Stimulated activated CD8-positive, alpha-beta memory T cell treated with anti-CD3 and anti-CD28 coated beads, Interleukin-7, amount 100 ng/mL, for 24 hours (primary cell): ENCODE measurements around the gene ARHGAP12.

ENCODE experiments used
- DNase-seq: peaks from one replicate; pipeline ENCODE4 v3.0.0-alpha.2; 2020; ENCODE audit warnings: low read depth

Gene ARHGAP12

DNA sequence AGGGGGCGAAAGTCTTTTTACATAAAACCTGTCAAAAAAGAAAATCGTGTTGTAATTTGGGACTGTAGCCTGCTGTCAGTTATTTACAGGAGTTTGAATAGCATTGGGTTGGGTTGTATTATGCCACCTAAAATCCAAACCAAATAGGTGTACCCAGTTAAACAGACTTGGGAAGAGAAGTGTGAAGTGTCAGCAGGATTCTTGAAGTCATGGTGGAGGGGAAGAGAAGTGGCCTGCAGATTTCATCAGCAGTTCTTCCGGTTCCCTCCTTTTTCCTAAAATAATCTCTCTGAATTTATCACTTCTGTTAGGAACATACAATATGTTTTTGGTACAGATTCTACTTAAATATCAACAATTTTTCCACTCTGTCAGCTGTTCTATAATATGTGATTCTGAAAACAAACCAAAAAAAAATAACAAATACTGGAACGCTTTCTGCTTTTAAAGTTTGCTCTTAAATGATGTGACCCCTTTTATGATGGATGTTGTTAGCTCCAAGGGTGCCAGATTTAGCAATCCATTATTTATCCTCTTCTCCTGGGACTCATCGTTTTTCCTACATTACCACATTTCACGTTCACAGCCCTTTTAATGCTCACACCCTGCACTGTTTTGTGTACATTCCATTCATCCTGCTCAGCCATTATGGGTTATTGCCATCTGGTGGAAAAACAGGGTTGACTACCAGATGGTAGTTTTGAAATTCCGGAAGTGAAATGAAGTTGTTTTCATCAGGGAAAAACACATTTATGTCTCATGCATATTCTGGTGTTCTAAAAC, 18.7 kb upstream of the ARHGAP12 start:
- DNase-seq: no peak

DNA sequence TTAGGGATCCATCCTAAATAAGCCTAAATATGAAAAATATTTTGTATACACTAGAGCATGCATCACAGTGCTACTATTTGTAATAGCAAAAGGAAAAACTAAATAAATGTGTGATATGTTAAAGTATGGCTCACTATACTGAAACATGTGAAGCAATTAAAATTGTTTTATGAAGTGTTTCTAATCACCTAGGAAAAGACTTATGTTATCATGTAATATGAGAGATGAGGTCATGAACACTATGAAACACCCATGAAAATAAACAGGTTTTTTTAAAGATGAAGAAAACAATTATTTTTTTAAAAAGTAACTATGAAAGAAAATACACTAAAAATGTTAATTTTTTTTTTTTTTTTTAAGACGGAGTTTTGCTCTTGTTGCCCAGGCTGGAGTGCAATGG, 16.8 kb upstream of the ARHGAP12 start:
- DNase-seq: no peak

DNA sequence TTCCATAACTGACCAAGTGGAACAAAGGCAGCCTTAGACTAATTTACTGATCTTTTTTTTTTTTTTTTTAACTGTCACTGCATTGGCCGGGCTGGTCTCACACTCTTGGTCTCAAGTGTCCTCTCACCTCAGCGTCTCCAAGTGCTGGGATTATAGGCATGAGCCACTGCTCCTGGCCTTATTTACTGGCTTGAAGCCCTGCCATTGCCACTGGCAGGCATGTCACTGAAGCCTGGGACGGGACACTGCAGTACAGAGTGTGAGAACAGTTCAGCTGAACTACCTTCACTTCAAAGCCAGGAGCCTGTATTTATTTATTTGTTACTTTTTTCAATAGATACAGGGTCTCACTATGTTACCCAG, 15.4 kb upstream of the ARHGAP12 start:
- no peak for DNase-seq

DNA sequence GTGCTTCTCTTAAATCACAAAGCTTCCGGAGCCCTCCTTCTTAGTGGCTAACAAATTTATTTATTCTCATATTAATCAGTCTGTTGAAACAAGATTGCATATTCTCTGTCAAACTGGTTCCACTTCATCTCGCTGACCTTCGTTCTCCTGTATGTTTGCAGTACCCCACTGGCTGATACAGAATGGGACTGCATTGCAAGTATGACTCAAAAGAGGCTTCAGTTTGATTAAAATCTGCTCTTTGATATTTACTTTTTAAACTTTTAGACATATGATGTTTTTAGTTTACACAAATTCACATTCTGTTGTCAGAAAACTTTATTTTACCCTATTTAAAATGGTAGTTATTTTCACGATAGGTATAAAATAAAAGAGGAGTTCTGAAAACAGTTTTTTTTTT, 14.3 kb upstream of the ARHGAP12 start:
- DNase-seq: no peak

DNA sequence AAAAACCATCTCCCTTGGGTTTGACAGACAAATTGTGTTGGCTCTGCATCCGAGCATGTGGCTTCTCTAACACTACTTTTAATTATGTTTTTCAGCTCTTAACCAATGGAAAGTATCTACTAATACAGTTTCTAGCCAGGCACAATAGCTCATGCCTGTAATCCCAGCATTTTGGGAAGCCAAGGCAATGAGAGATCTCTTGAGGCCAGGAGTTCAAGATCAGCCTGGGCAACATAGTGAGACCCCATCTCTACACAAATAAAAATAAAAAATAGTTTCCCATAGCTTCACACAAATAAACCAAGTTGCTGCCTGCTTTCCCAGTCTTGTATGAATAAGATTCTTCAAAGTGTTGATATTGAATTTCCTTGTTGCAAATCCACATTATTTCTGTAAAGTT, 13.8 kb upstream of the ARHGAP12 start:
- no peak for DNase-seq

DNA sequence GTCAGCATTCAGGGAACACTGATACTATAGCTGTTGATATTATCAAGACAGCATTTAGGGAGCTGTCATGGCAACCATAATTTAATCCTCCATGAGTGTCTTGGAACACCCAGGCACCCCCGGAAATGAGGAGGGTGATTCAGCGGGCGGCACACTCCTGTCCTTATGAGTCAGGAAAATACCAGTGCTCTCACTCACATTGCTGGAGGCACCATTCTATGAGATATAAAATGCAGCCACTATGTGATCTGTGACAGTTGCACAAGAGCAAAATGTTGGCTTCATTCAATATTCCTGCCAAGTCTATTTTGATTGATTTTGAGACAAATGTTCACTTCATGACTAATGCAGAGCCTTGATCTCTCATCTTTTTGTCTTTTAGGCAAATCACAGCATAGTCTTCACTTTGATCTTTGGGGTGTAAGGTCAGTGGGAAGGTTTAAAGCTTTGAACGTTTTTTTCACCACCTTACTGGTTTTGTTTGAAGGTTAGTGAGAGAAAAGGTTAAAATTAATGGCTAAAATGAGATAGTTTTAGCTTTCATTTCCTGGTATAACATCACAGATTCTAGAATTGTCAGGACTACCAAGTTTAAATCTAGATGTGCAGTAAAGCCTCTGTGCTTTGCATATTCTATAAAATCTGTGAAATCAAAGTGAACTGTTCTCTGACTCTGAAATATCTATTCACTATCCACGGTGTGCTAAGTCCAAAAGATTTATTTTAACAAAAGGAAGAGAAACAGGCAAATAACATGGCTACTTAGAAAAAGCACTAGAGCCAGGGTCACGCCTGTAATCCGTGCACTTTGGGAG, 12.4 kb upstream of the ARHGAP12 start:
- no peak for DNase-seq

DNA sequence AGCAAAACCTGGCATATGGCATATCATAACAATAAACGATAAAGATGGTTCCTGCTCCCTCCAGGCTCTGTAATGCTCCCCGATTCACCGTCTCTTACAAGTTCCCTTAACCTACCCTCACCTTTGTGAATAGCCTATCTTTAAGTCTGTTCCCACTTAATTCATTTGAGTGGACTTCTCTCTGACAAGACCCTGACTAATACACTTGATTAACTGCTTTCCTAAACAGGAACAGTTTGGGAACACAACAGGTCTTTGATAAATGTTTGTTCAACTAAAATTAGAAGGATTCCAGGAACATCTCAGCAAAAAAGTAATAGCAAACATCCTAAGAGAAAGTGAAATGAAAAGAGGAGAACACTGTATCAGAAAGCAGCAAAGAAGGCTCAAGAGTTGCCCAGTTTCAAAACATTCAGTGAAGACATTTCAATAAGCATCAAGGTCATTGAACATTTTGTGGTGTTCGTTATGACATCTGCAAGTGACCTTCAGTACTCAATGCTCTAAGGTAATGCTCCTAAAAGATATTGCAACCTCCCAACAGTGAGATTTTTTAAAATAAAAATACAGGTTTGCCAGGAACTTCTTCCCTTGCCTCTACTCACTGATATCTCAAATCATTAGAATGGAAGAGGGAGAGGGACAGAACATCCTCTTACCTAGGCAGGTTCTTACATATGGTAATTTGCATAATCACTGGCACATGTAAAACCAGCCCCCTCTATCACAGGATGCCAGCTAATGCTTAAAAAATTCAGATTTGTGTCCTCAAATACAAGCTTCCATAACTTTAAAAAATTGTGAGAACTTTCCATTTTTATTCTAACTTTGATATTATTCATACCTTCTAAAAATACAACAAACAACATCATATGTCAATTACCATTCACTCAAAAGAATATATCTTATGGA, 11.4 kb upstream of the ARHGAP12 start:
- DNase-seq: no peak

DNA sequence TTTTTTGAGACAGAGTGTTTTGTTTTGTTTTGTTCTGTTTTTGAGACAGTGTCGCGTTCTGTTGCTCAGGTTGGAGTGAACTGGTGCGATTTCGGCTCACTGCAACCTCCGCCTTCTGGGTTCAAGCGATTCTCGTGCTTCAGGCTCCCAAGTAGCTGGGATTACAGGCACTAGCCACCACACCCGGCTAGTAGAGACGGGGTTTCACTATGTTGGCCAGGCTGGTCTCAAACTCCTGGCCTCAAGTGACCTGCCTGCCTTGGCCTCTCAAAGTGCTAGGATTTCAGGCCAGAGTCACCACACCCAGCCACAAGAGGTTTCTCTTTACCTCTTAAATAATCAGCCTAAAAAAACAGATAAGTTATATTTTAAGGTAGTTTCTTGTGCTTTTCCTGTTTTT, 8.7 kb upstream of the ARHGAP12 start:
- no peak for DNase-seq

DNA sequence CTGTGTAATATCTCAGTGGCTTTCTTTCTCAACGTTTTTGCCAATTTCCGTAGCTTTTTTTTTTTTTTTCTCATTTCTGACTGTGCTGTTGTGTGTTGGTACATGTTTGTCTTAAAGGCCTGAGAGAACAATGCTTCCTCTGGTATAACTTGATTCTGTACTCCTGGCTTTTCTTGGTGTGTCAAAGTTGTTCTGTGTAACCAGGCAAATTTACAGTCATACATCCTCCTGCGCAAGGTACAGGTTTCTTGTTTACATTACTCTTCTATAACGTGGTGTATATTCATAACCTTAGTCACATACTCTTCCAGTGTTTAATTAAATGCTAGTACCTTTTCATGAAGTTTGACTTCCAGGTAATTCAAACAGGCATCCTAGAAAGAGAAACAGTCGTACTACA, 8.3 kb upstream of the ARHGAP12 start:
- no peak for DNase-seq

DNA sequence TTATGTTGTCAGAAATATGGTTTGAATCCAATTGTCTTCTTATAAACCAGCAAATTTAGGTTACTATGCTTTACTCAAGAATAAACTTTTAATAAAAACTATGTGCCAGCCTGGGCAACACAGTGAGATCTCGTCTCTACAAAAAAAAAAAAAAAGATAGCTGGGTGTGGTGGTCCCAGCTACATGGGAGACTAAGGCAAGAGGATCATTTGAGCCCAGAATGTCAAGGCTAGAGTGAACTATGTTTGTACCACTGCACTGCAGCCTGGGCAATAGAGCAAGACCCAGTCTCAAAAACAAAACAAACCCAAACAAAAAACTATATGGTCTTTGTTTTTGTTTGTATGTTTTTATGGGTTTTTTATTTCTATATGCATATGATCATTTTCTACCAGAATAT, 7.5 kb upstream of the ARHGAP12 start:
- no peak for DNase-seq

DNA sequence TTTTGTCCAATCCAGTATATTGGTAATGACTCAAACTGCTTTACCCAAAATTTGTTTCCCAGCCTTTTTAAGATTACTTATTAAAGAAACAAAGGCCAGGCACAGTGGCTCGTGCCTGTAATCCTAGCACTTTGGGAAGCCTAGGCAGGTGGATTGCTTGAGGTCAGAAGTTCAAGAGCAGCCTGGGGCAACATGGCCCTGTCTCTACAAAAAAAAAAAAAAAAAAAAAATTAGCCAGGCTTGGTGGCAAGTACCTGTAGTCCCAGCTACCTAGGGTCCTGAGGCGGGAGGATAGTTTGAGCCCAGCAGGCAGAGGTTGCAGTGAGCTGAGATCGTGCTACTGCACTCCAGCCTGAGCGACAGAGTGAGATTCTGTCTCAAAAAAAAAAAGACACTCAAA, 7.0 kb upstream of the ARHGAP12 start:
- no peak for DNase-seq

DNA sequence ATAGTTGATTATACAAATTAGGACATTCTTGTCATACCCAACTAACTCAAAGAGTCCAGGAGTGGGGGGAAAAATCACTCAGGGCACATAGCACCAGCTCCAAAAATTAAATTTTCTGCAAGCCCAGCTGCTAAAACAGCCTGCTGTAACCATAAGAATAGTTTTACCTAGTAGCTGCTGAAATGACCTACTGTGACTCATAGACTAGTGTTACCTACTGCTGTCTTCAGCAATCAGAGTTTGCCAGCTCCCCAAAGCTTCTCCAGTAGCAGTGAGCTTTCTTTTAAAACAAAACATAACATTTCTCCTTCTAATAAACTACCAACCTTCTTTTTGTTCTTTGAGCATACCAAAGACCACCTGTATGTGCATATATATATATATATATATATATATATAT, 4.2 kb upstream of the ARHGAP12 start:
- DNase-seq: no peak

DNA sequence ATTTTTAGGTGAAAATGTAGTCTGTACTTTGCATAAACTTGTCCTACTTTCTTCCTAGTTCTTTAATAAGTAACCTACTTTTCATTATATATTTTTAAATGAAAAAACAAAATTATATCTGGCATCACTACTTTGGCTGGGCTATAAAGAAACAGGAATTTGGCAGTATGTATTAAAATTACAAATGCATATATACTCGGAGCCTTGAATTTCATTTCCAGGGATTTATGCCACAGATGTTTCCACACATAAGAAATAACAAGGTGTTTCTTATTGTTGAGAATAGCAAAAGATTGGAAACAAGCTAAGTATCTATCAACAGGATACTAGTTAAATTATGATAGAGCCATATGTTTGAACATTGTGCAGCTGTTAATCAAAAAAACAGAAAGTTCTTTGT, 2.2 kb upstream of the ARHGAP12 start:
- DNase-seq: no peak

DNA sequence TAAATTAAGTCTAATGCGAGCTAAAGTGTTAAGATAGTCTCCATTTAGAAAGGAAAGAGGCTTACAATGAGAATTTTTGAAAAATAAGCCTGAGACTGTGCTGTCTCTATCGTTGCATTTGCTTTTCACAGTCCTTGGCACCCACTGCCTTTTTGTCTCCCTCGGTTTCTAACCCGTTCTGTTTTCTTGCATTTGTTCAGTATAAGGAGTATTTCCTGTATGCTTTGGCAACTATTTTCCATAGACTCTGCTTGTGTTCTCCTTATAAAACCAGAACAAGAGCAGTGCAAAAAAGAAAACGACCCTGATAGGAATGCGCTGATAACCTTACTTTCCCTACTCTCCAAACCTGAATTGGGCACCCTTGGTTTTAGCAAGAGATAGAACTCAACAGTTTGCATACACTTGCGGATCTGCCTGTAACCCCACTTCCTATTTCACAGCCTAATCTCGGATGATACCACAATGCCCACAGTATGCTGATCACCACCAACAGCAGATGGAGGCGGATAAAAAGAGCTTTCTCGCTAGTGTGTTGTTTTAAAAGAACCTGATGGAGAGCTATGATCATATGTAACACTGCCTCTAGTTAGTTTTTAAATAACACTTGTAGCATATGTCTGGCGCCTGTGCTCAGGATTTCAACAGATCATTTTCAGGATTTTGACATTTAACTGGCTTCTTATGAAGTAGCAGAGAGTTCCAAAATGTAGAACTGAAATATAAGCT, 1.6 kb upstream of the ARHGAP12 start:
- no peak for DNase-seq

DNA sequence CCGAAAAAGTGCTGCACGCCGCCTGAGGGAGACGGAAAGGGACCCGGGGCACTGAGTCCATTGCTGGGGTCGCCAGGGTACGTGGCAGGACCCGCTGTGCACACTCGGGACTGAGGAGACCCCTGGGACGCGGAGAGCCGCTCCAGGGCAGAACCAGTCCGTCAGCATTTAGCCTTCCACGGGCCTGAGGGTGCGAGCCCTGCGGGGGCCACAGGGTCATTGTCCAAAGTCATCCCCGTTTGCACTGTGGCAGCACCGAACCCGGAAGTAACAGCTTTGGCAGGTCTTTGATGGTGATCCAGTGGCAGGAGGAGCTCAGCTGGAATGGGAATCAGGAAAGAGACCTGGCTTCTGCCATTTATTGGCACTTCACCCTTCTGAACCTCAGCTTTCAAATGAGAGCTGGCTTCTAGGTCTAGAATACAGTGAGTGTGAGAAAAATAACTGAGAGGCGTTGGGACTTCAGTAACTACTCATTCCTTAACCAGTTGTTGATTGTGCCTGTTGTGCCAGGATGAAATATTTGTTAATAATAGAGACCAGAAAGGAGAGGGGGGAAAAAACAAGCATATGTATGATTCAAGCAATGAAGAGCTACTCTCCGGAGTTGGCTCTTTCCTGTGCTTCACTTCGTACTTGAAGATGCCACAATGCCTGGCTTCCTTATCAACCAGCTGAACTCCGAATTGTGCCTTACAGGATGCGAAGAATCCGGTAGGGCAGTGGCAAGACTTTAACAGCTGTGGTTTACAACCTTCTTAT, 811 bp upstream of the ARHGAP12 start:
- no peak for DNase-seq

DNA sequence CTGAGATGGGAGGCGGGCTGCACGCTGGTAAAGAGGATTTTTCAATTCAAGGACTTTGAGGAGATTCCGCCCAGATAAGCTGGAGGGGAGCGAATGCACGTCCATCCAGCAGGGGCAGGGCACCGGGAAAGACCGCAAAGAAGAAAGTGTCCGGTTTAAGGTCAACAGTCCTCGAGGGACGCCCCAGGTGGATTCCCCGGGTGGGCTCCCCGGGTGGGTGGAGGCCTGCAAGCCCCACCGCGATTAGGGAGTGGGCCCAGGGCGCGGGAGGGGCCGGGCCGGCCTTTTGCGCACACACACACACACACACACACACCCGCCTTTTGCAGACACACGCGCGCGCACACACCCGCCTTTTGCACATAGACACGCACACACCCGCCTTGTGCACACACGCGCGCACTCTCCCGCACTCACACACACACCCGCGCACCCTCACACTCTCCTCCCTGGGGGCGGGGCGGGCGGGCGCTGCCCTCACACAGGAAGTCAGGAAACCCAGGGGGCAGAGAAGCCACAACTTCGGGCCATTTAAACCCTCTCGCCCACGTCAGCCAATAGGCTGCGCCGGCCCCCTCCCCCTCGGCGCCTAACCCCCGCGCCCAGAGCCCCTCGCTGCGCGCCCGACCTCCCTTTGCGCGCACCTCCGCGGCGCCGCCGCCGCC, 615 bp downstream of the ARHGAP12 start:
- no peak for DNase-seq

DNA sequence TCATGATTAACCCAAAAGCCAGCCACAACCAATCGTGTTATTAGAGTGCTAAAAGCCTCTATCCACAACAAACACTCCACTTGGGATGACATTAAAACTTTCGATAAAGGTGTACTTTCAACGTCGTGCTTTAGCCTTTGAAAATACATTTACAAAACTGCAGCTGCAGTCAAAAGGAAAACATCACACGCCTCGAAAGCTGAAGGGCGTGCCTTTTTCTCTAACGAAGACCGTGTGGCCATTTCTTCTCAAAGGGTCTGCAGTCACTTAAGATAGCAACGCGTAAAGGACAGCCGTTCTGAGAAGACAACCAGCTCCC, 1.1 kb downstream of the ARHGAP12 start:
- no peak for DNase-seq

DNA sequence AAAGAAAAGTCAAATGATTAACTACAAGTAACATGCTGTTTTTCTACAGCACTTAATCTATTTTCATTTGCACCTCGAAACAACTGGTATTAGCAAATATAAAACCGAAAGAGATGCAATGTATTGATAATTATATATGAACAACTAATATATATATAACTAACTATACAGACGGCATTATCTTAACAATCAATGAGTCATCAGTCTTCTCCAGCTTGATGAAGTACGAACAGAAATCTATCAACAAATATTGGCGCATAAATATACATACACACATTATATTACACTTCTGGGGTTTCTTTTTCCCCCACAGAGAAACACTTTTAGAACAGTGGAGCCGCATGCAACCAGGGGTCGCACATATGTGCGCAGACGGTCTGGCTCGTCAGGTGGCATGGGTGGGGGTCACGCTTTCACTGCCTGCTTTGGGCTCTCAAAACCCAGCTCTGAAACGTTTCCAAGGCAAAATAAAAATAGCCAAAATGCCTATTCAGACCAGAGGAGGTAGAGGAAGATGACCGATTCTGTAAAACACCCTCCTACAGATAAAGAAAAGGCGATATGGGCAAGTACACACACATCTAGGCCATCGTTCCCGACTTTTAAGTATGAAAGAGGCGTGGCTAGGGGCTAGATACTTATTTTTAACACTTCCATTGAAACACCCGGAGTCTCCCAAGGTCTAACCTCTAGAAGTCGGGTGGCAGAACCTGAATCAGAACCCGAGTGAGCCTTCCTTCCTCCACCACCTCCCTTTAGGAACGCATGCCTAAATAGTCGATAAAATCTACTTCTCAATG, 1.7 kb downstream of the ARHGAP12 start:
- DNase-seq: no peak

DNA sequence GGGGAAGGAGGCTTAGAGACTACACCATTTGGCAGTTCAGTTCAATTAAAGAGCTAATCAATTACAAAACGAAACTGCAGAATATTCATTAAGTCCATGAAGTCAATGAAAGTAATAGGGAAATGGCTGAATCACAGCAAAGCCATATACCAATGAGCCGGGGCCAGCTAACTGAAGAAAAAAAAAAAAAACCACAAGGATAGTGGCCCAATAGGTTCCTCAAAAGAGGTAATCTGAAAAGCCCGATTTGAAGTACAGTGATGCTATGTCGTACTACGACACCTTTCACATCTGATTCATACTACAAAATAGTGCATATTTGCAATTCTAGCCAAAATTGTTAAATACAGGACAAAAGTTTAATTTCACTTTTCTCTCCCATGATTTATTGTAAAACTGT, 2.5 kb downstream of the ARHGAP12 start:
- no peak for DNase-seq

DNA sequence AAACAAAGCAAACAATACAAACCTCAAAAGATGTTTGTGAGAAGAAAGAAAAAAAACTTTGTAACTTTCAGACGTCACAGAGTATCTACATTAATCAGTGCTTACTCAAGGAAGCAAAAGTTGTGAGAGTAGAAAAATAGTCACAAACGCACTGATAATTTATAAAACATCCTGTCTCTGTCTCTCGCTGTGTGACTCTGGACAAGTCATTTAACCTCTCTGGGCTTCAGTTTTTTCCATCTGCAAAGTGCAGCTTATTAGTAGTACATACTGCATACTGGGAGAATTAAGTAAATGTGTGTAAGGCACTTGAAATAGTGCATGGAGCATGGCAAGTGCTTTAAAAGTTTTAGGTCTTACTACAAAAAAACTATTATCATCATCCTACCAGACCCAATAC, 3.8 kb downstream of the ARHGAP12 start:
- no peak for DNase-seq
